HG03060 (cell line): ENCODE measurements around the gene NES.

Source experiments
- ATAC-seq: cut with Tn5 transposase; IDR thresholded peaks from one replicate; pipeline ENCODE4 v1.9.1; 2021; ENCODE audit warnings: low read depth, moderate number of reproducible peaks; ENCODE audit not compliant: unreplicated experiment

Gene NES

DNA sequence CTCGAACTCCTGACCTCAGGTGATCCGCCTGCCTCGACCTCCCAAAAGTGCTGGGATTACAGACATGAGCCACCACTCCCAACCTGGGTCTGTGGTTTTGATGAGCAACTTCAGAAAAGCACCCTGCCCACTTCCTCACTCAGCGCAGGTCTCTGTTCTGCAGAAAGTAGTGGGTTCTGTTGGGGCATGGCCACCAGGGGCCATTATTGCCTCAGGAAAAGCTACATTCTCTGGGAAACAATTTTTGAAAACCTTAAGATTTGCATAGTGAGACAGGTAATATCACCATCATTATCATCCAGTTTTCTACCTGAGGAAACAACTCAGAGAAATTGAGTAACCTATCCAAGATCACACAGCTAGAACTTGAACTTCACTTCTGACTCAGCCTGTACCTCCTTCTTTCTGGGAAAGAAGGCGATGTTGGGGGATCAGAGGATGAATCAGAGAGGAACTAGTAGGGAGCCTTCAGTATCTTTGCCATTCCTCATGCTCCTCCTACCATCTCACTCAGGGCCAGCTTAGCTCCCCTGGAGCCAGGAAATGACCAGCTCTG is 7.1 kb upstream of the NES start:
- no peak for ATAC-seq

DNA sequence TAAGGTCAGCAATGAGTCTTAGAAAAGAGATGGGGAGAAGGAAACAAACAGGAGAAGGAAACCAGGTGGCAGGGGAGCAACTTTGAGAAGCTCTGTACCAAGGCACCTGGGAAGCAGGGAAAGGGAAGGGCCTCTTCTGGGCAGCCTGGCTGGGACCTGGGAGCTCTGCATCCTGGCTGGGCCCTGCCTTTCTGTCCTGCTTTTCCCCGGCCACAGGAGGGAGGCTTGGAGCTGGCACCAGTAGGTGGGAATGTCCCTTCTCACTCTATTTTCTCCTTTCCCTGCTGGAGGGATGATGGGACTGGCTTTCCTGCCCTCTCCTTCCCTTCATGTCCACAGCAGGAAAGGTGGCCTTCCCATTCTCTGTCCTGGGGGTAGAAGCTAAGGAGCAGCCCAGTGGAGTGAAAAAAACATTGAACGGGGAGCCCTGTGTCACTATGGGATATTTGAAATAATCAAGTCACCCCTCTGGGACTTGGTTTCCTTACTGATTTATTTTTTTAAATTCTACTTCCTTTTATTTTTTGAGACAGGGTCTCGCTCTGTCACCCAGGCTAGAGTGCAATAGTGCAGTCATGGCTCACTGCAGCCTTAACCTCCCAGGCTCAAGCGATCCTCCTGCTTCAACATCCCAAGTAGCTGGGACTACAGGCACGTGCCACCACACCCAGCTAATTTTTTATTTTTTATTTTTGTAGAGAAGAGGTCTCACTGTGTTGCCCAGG is 5.1 kb upstream of the NES start:
- ATAC-seq = no peak

DNA sequence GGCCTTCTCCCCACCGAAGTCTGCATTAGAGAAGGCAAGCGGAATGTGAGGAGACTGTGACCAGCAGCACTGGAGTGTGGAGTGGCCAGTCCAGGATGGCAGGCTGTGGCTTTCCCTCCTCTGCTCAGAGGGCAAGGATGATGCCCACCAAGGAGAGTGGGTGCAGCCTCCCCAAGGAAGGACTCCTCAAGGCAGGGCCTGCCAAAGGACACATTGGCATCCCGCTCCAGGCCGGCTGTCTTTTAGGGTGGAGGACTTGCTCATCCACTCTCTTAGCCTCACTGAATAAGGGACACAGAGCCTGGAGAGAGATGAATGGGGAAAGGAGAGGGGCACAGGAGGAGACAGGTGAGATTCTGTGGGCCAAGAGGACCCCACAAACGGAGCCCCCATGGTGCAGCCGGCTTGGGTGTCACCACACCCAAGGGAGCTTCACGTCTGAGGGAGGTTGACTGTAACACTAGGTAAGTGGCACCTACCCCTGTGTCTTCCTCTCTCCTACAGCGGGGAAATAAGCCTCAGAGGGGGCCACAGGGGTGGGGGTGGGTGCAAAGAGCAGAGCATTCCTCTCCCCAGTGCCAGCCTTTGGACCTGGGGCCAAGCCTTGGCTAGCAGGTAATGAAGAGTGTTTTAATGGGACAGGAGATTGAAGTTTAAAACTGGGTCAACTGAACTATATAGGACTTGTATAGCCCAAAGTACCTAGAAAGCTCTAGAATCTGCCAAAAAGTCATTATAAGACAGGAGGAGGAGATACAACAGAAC is 4.2 kb upstream of the NES start:
- ATAC-seq = no peak

DNA sequence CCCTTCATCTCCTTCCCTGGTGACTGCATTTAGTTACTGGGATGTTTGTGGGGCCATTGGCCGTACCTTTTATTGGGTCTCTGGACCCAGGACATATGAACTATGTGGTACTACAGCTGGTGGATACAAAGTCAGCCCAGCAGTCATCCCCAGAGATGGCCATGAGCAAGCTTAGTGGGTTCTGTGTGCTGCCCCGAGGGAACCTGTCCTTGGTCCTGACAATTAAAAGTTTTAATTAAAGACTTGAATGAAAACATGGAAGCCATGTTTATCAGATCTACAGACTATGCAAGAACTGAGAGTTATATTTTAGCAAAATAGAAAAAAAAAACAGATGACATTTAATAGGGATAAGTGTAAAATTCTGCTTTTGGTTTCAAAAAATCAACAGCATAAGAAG is 2.8 kb upstream of the NES start:
- no peak for ATAC-seq

DNA sequence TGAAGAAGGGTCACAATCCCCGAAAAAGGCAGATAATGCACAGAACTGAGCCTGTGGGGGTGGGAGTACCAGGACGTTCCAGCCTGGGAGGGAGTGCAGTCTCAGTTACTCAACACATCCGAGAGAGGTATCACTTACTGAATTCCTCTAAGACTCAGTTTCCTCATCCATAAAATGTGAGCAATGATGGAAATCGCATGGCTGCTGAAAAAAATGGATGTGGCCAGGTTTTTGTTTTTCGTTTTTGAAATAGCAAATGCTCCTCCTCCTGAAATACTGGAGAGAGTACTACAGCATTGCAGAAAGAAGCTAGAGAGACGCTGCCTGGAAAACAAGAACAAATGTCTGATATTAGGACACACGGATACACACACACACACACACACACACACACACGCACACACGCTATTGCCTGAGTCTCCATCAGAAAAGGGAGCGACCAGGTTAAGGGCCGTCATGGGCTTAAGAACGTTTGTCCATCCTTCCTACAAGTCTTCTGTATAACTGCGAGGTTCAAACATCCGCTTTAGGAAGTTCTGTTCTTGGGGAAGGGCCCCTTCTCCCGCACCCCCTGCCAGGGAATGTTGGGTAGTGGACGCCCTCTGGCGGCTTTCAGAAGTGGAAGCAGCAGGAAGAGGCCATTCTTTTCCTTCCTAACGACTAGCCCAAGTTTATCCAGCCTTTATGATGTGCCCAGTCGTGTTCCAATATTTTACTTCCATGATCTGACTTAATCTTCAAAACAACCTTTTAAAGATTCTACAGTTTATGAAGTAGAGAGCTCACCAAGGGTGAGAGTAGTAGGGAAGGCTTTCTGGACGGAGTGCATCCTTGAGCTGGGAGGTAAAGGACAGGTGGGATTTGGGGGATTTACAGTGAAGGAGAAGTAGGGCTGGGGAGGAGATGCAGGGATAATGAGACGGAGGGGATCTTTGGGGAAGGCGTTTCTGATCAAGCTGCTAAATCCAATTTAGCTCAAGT is 699 bp upstream of the NES start:
- ATAC-seq = no peak

DNA sequence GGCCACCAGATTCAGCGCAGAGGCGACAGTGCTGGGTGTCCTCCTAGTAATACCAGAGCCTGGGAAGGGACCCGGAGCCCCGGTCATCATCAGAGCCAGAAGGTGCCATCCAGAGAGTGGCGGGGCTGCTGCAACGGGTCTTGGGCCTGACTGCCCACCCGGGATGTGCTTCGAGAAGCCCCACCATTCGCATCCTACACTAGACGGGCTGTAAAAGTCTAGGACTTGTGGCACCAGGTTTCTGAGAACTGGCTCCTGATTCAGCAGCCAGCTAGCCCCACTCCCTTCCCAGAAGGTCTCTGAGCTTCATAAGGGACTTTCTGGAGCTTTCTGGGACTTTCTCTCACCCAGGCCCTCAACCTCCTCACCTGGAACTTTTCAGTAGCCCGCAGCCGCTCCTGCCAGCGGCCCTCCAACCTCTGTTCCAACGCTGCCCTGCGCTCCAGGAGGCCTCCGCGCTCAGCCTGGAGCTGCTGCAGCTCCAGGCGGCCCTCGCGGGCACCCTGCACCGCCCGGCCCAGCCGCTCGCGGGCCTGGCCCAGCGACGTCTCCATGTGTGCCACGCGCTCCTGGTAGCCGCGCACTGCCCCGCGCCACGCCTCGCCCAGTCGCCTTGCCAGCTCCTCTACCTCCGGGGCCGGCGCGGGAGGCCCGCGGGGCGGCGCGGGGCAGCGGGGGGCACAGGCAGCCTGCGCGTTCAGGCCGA is 940 bp downstream of the NES start:
- no peak for ATAC-seq

DNA sequence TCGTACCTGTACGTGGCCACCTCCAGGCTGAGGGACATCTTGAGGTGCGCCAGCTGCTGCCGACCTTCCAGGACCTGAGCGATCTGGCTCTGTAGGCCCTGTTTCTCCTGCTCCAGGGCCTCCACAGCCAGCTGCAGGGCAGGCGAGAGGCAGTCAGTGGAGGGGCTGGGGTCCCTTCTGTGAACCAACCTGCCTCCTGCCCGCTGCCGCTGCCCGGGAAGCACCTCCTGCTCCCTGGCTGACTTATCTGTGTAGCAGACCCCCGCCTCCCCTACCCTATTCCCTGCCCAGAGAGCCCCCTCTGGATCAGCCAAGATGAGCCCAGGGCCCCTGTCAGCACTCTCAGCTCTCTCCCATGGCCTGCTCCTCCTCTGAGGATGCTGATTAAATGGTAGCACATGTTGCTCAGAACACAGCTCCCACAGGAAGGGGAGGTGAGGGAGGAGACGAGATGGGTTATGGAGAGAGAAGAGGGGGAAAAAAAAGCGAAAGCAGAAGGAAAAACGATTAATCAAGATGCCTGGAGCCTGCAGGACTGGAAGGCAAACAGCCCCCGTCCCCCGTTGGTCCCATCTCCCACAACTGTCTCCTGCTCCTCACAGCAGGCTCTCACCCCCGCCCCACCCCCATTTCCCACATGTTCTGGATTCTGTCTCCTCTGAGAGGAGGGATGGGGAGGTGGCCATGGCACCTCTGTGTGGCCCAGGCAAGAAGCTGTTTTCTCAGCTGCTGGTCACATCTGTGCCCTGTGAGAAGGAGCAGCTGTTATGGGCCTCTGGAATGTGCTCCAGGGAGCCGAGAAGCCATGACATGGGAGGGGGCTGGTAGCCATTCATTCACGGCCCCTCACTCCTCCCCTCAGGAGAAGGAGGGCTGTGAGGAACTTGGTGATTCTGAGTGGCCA is 1.7 kb downstream of the NES start:
- ATAC-seq = no peak

DNA sequence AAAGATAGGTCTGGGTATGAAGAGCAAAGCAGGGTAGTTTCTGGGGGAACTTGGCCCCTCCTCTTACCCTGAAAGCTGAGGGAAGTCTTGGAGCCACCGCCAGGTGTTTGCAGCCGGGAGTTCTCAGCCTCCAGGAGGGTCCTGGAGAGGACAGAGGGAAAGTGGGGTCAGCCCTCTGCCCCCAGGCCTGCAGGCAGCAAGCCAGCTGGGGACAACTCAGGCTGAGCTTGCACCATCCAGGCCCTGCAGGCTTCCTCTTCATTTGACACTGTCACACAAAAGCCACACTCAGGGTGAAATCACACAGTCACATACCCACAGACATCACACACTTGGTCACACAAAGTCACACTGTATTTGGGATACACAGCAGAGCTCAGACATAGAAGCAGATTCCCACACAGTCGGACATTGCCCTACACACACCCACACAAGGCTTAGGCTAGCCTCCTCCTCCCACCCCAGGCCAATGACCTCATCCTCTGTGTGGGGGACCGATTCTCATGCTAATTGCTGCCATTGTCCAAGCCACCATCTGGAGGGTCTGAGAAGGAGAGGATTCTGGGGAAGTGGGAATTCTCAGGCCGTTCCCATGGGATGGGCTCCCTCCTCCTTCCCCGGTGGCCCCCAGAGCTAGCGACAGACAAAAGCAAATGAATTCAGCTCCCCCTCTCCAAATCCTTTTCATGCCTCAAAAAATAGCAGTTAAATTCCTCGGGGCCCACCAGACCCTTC is 3.7 kb downstream of the NES start:
- ATAC-seq = no peak

DNA sequence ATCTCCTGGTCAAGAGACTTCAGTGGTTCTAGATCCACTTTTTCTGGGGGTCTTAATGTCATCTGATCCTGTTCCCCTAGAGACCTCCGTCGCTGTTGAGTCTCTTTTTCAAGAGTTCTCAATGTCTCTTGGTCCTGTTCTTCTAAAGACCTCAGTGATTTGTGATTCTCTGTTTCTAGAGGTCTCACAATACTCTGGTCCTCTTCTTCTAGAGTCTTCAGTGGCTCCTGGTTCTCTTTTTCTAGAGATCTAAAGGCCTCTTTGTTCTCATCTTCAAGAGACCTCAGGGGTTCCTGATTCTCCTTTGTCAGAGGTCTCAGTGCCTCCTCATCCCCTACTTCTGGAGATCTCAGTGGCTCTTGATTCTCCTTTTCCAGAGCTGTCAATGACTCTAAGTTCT is 5.4 kb downstream of the NES start:
- ATAC-seq = no peak

DNA sequence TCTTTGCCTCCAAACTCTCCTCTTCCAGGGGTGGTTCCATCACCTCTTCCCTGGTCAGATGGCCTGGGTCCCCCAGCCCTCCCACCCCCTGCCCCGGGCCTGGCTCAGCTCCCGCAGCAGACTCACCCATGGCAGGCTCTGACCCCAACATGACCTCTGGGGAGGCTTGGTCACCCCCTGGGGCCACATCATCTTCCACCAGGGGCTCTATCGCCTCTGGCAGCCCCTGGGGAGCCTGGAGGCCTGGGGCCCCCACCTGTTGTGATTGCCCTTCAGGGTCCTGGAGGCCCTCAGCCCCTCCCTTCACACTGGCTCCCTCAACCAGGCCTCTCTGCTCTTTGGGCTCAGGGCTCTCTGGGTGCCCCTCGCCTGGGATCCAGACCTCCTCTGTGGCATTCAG is 6.4 kb downstream of the NES start:
- ATAC-seq = no peak

DNA sequence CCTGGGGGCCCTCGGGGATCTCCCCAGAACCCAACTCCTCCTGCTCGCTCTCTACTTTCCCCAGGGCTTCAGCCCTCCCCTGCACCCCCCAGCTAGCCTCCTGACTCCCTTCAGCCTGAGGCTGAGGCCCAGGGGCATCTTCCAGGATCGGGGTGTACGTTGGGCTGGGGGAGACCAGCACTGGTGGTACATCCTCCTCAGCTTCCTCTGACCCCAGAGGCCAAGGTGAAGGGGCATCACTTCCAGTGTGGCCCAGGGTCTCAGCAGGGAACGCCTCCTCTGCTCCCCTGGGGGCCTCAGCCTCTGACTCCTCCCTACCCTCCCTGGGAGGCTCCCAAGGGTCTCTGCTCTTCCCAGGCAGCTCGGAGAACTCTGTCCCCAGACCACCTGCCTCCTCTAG is 6.8 kb downstream of the NES start:
- no peak for ATAC-seq

DNA sequence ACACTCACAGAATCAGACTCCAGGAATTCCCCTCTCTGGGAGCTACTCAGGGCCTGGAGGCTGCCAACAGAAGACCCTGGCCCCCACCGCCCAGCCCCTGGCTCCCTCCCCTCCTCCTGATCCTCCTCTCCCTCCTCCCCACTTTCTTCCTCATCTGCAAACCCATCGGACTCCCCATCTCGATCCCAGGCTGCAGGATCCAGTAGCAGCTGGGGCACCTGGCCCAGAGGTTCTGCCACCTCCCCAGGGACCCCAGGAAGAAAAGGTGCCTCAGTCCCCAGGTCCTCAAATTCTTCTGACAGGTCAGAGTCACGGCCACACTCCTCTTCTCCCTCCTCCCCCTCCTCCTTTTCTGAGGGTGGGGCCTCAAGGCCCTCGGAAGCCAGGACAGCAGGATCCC is 7.4 kb downstream of the NES start:
- no peak for ATAC-seq

DNA sequence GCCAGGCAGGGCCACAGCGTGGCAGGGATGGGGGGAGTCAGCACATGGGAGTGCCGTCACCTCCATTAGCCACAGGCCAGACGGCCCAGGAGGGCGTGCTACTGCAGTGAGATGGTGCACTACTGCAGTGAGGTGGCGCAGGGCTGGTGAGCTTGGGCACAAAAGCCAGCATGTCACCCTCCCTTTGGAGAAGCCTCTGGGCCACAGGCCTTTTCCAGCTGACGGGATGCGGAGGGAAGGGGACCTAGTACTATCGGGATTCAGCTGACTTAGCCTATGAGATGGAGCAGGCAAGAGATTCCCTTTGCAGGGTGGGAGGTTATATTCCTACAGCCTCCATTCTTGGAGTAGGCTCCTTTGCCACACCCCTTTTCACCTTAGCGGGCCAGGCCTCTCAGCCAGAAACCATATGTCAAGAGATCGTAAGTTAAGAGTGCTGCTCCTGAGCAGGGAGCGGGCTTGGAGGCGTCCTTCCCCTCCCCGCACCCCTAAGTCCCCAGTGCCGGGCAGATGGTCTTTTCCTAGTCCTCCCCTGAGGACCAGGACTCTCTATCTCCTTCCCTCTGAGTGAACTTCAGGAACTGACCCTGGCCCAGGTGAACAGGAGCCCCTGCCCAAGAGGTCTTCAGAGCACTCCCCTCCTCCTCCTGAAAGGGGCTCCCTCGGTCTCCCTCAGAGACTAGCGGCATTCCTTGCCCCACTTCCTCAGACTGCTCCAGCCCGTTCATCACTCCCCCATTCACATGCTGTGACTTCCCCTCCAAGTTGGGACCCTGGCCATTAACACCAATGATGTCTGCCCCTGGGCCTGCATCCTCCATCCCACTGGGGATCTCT is 8.2 kb downstream of the NES start:
- no peak for ATAC-seq

DNA sequence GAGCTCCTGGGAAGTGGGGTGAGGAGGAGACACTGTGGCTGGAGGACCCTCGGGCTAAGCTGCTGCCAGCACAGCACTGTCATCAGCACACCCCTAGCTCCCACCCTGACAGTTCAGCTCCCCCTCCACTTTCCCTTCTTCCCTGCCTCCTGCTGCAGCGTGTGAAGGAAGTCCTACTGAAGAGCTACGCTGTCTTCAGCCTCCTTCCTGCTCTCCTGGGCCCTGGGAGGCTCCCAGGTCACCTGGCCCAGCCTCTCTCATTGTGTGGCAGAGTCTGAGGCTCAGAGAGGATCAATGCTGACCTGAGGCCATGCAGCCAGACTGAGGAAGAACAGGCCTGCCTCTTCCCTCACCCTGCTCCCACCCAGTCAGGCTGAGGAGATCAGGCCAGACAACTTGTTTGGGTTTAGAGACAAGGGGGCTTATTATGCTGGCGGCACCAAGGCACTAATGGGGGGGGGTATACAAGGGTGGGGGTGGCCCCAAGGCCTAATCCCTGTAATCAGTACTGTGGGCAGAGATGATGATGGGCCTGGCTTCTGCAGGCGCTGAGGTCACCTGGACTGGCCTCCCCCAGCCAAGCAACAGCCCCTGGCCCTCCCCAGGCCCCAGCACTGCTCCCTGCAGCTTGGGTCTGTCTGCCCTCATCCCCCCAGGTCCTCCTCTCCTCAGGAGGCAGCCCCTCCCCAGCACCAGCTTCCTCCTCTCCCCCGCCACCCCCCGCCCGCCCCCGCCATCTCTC is 9.1 kb downstream of the NES start:
- no peak for ATAC-seq

DNA sequence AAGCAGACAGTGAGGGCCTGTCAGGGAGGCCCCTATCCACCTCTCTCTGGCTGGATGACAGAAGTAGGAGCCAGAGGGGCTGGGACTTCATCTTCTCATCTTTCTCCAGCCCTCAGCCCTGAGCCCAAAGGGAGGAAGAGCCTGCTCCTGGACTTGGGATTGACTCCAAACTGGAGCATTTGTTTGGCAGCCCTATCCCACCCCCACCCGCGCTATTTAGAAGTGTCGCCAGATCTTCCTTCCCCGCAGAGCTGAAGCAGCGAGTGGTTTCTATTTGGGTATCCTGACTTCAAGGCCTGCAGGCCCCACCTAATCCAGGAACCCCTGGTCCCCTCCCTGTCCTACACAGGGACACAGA is 9.6 kb downstream of the NES start:
- ATAC-seq = no peak

DNA sequence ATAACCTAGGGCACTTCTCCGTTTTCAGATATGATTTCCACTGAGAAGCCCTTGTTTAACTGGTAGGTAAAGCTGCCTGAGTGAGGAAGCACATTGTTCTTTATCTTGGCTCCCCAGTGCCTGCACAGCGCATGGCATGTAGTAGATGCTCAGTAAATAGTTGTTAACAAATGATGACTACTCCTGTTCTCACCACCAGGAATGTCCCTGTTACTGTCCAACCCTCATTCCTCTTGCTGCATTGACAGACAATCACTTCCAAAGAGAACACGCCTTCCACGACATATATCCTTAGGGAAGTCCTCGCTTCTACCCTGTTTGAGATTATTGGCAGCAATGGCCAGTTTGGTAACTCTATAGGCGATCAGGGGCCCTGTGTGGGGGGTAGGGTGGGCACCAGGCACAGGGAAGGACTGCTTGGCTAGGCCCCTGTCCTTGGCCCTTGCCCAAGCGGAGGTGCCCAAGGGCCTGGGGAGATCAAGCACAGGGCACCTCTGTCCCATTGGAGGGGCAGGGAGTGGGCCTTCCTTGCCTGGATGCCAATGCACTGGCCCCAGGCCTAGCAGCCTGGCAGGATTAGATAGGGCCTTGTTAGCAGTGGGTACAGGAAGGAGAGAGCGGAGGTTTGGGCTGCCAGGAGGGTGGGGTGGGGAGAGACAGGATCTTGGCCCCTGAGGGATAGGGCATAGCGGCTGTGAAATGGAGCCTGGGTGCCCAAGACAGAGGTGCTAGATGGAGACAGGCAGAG is 10.2 kb downstream of the NES start:
- ATAC-seq = no peak
